ENCODE data around the gene ERN1. TPM values are rescaled to one million over a fixed set of nuclear protein-coding genes. Genes with fewer than 3 reads are reported as not detected.

Gene ERN1
- total RNA-seq, 120 experiments from 2014 or later = 5.1 to 20.0 (median 9.3) TPM

Other genes starting within 250 kb of the ERN1 start
- gene GH2, start 248.2 kb downstream of the ERN1 start, total RNA-seq = not detected
- gene CSH1, start 233.6 kb downstream of the ERN1 start, total RNA-seq = not detected
- gene CSHL1, start 218.9 kb downstream of the ERN1 start, total RNA-seq = not detected
- under 1 TPM in 1 of 120 experiments, not detected in 119; 0.64 TPM for gene GH1, start 211.3 kb downstream of the ERN1 start, total RNA-seq
- gene CD79B, start 197.8 kb downstream of the ERN1 start, total RNA-seq = 1 to 10 TPM in 21 of 120 experiments, under 1 TPM in 43, not detected in 56; 0.36 to 2.3 (median 0.78) TPM
- 1 to 10 TPM in 2 of 120 experiments, under 1 TPM in 103, not detected in 15; 0.06 to 1.7 (median 0.23) TPM for gene SCN4A, start 157.2 kb downstream of the ERN1 start, total RNA-seq
- 1 to 10 TPM in 90 of 120 experiments, under 1 TPM in 29, not detected in 1; 0.25 to 4.0 (median 1.6) TPM for gene PRR29, start 131.8 kb downstream of the ERN1 start, total RNA-seq
- gene ICAM2, start 109.5 kb downstream of the ERN1 start, total RNA-seq = 10 to 100 TPM in 117 of 120 experiments, 1 to 10 TPM in 3; 7.4 to 50.5 (median 19.5) TPM
- 100 to 1,000 TPM in 2 of 120 experiments, 10 to 100 TPM in 118; 59.9 to 107 (median 79.7) TPM for gene TEX2, start 133.1 kb upstream of the ERN1 start, total RNA-seq

Data from dorsolateral prefrontal cortex (tissue), 118 donors.